Kidney (tissue), 14 donors: Measurements from ENCODE around the gene TTYH1. TPM values are rescaled to one million over a fixed set of nuclear protein-coding genes. Genes with fewer than 3 reads are reported as not detected.
A peak's percentile ranks its signal among the peaks of the same experiment; 100 is the strongest.

Experiments
- DNase-seq, 5 donors: peaks; one replicate each; pipeline ENCODE4 v3.0.0-alpha.2; 2013 to 2020
- FAIRE-seq: peaks from 2 replicates; lab custom pipeline; 2012; peaks lifted over from hg19 to GRCh38; lab: Jason Lieb, UNC
- H3K27ac ChIP-seq, 2 donors: one replicate each; pipeline ENCODE4 v1.7.0; 2013; ENCODE audit warnings: low read depth in 2 of 2, low read length in 2 of 2, inconsistent platforms in 1 of 2
- H3K27me3 ChIP-seq: one replicate; pipeline ENCODE4 v1.7.1; 2013; ENCODE audit warnings: low read length, inconsistent platforms; ENCODE audit not compliant: control insufficient read depth, insufficient read depth
- H3K36me3 ChIP-seq, 3 donors: one replicate each; pipeline versions ENCODE4 v1.7.0 to v1.7.1; 2013; ENCODE audit warnings: low read length in 3 of 3, control low read depth in 1 of 3, inconsistent platforms in 1 of 3; ENCODE audit not compliant: insufficient read depth in 3 of 3, control insufficient read depth in 2 of 3
- H3K4me1 ChIP-seq, 3 donors: one replicate each; pipeline versions ENCODE4 v1.7.0 to v1.7.1; 2013; ENCODE audit warnings: low read length in 3 of 3, inconsistent platforms in 1 of 3, low read depth in 1 of 3; ENCODE audit not compliant: control insufficient read depth in 2 of 3, insufficient read depth in 2 of 3
- H3K4me3 ChIP-seq, 3 donors: one replicate each; pipeline versions ENCODE4 v1.7.0 to v1.8.1; 2013; ENCODE audit warnings: low read length in 3 of 3, control low read depth in 1 of 3, inconsistent platforms in 1 of 3
- H3K9ac ChIP-seq, 3 donors: one replicate each; pipeline versions ENCODE4 v1.7.0 to v1.7.1; 2013; ENCODE audit warnings: low read length in 3 of 3, control low read depth in 1 of 3, inconsistent platforms in 1 of 3
- H3K9me3 ChIP-seq, 3 donors: one replicate each; pipeline versions ENCODE4 v1.7.0 to v1.7.1; 2013; ENCODE audit warnings: low read length in 3 of 3, control low read depth in 1 of 3, inconsistent platforms in 1 of 3; ENCODE audit not compliant: control insufficient read depth in 2 of 3, insufficient read depth in 1 of 3
- intact Hi-C: fragments of 100-400 bp; cut with DNase I; formaldehyde crosslinking; loops from one replicate; pipeline ENCODE4 v1.11.1; 2022
- polyA plus RNA-seq: library from polyadenylated mRNA; stranded (reverse); fragments of 350-450 nt; fragmentation: Illumina TruSeq; extraction: RNeasy Lipid Tissue Mini Kit (QIAGEN cat#74804); gene quantifications from one replicate; pipeline ENCODE4 v1.2.3, GENCODE V29; 2014; ENCODE audit warnings: low read depth, low replicate concordance; ENCODE audit not compliant: insufficient read depth
- total RNA-seq: library from RNA; stranded (reverse); fragmentation: NEBNext Ultra II Directional; extraction: Animal tissue kit (Norgen Biotek cat#: 25700); gene quantifications from one replicate; pipeline ENCODE4 v1.2.1, GENCODE V29; 2021
- TF ChIP-seq, protein P1 (sequence below): IDR thresholded peaks from 3 replicates; pipeline ENCODE4 v1.5.1; 2012; ENCODE audit warnings: mild to moderate bottlenecking, moderate library complexity, borderline replicate concordance; ENCODE audit not compliant: insufficient read depth; ENCODE audit errors: extremely low read depth
- donor health status: control.
- donor health status: control.
- donor health status: control.
- donor health status: control.
- donor health status: control.
- donor health status: DM: yes; HTN: yes; CAD: no.
- donor health status: Normal renal cell carcinoma (clear cell type).

TTYH1 gene
- total and polyA plus RNA-seq, 2 donors from 2014 or later, result 1.5 to 1.9 TPM

DNA sequence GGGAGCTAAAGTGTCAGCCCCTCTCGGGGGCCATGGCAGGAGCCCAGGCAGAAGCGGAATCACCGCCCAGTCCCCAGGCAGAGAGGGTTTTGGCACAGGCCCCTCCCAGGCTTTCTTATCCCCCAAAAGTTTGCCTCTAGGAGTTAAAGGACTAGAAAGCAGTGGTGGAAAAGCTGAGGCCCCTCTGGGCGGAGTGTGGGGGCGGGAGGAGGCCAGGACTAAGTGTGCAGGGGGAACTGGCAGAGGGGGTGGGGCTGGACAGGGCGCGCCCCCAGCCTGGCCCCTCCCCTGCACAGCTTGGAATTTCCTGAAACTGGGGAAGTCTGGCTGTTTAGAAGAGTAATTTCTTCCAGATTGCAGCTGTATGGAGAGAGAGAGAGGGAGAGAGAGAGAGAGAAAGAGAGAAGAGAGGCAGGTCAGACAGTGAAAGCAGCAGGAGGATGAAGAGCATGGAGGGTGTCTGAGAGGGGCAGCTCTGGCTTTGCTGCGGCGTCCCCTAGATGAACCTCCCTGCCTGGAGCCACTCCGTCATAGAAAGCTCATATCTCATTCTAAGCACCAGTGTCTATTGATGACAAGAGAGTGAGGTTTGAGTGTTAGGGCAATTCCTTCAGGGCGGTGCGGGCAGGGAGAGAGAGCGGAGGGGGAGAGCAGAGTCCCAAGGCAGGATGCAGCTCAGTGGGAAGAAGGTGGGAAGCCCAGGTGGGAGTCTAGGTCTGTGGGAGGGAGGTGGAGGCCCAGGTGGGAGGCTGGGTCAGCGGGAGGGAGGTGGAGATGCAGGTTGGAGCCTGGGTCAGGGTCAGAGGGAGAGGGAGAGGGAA, 58.0 kb downstream of the TTYH1 start, which contains the start of gene CDC42EP5:
Gene CDC42EP5 (minus strand): TSS at position 226 of the 821 bp plus-strand sequence. CDS start 7,749 bp downstream, outside the sequence.
- Histone ChIP-seq H3K27ac (peak within 1 kb of the TSS; percentile 23 to 83), H3K4me1 (peaks cover 0 to 9% (median 0%) of the 10 kb centered on the region in 3 donors), H3K4me3 (peak within 1 kb of the TSS in 2 of 3 donors; percentile 48 to 57), H3K27me3 (peaks cover 3% of the 10 kb centered on the region), H3K9ac (no peak within 1 kb of the TSS), H3K36me3 (no peaks in the 10 kb centered on the region), H3K9me3 (no peaks in the 10 kb centered on the region)
- intact Hi-C loops, result no loop called here
- no peak for FAIRE-seq
- TF ChIP-seq, protein P1, sequence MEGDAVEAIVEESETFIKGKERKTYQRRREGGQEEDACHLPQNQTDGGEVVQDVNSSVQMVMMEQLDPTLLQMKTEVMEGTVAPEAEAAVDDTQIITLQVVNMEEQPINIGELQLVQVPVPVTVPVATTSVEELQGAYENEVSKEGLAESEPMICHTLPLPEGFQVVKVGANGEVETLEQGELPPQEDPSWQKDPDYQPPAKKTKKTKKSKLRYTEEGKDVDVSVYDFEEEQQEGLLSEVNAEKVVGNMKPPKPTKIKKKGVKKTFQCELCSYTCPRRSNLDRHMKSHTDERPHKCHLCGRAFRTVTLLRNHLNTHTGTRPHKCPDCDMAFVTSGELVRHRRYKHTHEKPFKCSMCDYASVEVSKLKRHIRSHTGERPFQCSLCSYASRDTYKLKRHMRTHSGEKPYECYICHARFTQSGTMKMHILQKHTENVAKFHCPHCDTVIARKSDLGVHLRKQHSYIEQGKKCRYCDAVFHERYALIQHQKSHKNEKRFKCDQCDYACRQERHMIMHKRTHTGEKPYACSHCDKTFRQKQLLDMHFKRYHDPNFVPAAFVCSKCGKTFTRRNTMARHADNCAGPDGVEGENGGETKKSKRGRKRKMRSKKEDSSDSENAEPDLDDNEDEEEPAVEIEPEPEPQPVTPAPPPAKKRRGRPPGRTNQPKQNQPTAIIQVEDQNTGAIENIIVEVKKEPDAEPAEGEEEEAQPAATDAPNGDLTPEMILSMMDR, result no peak
- peak; percentile 88 to 97 (median 91) for DNase-seq

DNA sequence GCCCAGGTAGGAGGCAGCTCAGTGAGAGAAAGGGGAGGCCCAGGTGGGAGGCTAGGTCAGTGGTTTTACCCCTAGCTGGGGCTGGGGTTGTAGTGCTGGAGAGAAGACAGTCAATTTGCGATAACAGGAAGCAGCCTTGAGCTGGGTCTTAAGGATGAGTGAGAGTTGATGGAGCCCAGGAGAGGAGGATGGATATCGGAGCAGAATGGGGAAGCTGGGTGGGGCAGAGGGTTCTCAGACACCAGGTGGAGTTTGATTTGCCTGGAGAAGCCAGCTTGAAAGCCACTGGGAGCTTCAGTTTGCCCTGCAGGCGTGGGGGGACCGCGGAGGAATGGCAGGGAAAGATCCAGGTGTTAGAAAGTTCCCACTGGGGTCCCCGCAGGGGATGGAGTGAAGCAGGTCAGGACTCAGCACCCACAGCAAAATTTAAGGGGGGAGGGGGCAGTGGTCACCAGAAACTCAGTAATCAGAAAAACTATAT, 58.7 kb downstream of the TTYH1 start:
- H3K27ac ChIP-seq, result peak overlapping the region; percentile 3 to 83
- H3K4me3 ChIP-seq, result peak overlapping the region in 2 of 3 donors; percentile 12 to 48
- peaks cover 3% of the 10 kb centered on the region for H3K27me3 ChIP-seq
- no peak for FAIRE-seq
- H3K9ac ChIP-seq, result no peak overlapping the region
- intact Hi-C loops, result no loop called here
- peaks cover 0 to 9% (median 0%) of the 10 kb centered on the region in 3 donors for H3K4me1 ChIP-seq
- no peaks in the 10 kb centered on the region for H3K9me3 ChIP-seq
- TF ChIP-seq, protein P1, result no peak
- DNase-seq, result peak in 2 of 5 donors; percentile 27 to 58
- H3K36me3 ChIP-seq, result no peaks in the 10 kb centered on the region

DNA sequence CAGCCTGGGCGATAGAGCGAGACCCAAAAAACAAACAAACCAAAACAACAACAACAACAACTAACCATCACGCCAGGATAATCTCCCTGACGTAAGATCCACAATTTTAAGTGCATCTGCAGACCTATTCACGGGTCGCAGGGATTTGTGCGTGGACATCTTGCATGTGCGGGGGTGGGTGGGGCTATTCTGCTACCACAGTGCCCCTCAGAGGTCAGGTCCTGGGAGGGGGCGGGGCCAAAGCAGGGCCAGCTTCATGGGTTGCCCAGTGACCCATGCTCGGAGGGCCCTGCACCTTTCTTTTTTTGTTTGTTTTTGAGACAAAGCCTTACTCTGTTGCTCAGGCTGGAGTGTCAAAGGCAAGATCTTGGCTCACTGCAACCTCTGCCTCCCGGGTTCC, 60.4 kb downstream of the TTYH1 start:
- peaks cover 0 to 3% (median 0%) of the 10 kb centered on the region in 3 donors for H3K4me1 ChIP-seq
- no peaks in the 10 kb centered on the region for H3K36me3 ChIP-seq
- no peak overlapping the region for H3K4me3 ChIP-seq
- H3K9ac ChIP-seq, result no peak overlapping the region
- intact Hi-C loops, result no loop called here
- FAIRE-seq (no peak), DNase-seq (peak in 1 of 5 donors; percentile 34)
- no peaks in the 10 kb centered on the region for H3K9me3 ChIP-seq
- H3K27ac ChIP-seq, result no peak overlapping the region
- H3K27me3 ChIP-seq, result no peaks in the 10 kb centered on the region
- TF ChIP-seq, protein P1, result no peak
